Body of pancreas (tissue), 4 donors: ENCODE results near the gene TTC38.

ENCODE experiments used
- POLR2A ChIP-seq, 3 donors: fragments of 450-650 bp; IDR thresholded peaks; one replicate each; pipeline ENCODE4 v1.6.1; 2016; ENCODE audit warnings: antibody characterized with exemption in 3 of 3, mild to moderate bottlenecking in 2 of 3
- TF ChIP-seq, protein P1 (sequence below), 7 experiments: fragments of 450-650 bp in 4 of 7; fragments of 200-600 bp in 3 of 7; sonication (generic) in 3 of 7; IDR thresholded peaks; one replicate each; pipeline ENCODE4 v1.5.1; 2016 to 2019; ENCODE audit warnings: antibody characterized with exemption in 7 of 7

- no peak for TF ChIP-seq POLR2A (IDR thresholded peaks at IDR 0.05)
- TF ChIP-seq, protein P1, sequence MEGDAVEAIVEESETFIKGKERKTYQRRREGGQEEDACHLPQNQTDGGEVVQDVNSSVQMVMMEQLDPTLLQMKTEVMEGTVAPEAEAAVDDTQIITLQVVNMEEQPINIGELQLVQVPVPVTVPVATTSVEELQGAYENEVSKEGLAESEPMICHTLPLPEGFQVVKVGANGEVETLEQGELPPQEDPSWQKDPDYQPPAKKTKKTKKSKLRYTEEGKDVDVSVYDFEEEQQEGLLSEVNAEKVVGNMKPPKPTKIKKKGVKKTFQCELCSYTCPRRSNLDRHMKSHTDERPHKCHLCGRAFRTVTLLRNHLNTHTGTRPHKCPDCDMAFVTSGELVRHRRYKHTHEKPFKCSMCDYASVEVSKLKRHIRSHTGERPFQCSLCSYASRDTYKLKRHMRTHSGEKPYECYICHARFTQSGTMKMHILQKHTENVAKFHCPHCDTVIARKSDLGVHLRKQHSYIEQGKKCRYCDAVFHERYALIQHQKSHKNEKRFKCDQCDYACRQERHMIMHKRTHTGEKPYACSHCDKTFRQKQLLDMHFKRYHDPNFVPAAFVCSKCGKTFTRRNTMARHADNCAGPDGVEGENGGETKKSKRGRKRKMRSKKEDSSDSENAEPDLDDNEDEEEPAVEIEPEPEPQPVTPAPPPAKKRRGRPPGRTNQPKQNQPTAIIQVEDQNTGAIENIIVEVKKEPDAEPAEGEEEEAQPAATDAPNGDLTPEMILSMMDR (IDR thresholded peaks at IDR 0.05) = no peak
These were observed 29.5 kb downstream of the TTC38 start for GRCh38 chr22:46297151-46297812.
